K562 (cell line): Measurements from ENCODE around the gene TPM4. TPM values are rescaled to one million over a fixed set of nuclear protein-coding genes. Genes with fewer than 3 reads are reported as not detected.

ENCODE experiments used
- CBFA2T3 ChIP-seq: fragments of 450-650 bp; IDR thresholded peaks from 2 replicates; pipeline ENCODE4 v1.6.1; 2017
- MCM2 ChIP-seq: fragments of 450-650 bp; IDR thresholded peaks from 2 replicates; pipeline ENCODE4 v1.6.1; 2017; ENCODE audit warnings: low read depth, mild to moderate bottlenecking
- MEF2D ChIP-seq: conservative IDR thresholded peaks from 2 replicates; pipeline ENCODE4 v1.6.1; 2016; ENCODE audit warnings: low read depth, missing genetic modification characterization, missing compliant biosample characterization
- NEUROD1 ChIP-seq: fragments of 150-350 bp; IDR thresholded peaks from 2 replicates; pipeline ENCODE4 v1.6.1; 2014; ENCODE audit warnings: borderline replicate concordance, low read length, low read depth; ENCODE audit not compliant: partially characterized antibody
- PPARD ChIP-seq: fragments of 250-450 bp; sonication (Bioruptor Pico); IDR thresholded peaks from 2 replicates; pipeline ENCODE4 v1.8.0; 2022; ENCODE audit warnings: inconsistent platforms, mild to moderate bottlenecking, moderate library complexity
- PRMT5 ChIP-seq: sonication (generic); formaldehyde crosslinking; IDR thresholded peaks from 2 replicates; pipeline ENCODE4 v1.5.0; 2020; ENCODE audit warnings: missing genetic modification reagents
- RBBP5 ChIP-seq: fragments of 200-600 bp; sonication (generic); IDR thresholded peaks from 2 replicates; pipeline ENCODE4 v1.6.1; 2012; ENCODE audit warnings: borderline replicate concordance, mild to moderate bottlenecking, low read length, control low read depth, inconsistent platforms; ENCODE audit not compliant: insufficient read depth, poor library complexity, severe bottlenecking
- ZNF140 ChIP-seq: fragments of 250-450 bp; sonication (Bioruptor Pico); IDR thresholded peaks from 2 replicates; pipeline ENCODE4 v1.8.0; 2021; ENCODE audit warnings: moderate library complexity, mild to moderate bottlenecking, inconsistent platforms
- ZNF184 ChIP-seq: sonication (generic); formaldehyde crosslinking; IDR thresholded peaks from 2 replicates; pipeline ENCODE4 v1.5.0; 2020; ENCODE audit warnings: missing genetic modification reagents
- ZNF212 ChIP-seq: fragments of 450-650 bp; formaldehyde crosslinking; IDR thresholded peaks from 2 replicates; pipeline ENCODE4 v1.4.0; 2020; ENCODE audit warnings: mild to moderate bottlenecking
- ZNF57 ChIP-seq: fragments of 450-650 bp; formaldehyde crosslinking; IDR thresholded peaks from 2 replicates; pipeline ENCODE4 v1.4.0; 2020; ENCODE audit warnings: mild to moderate bottlenecking, moderate library complexity
- ZNF584 ChIP-seq: fragments of 200-800 bp; sonication (Bioruptor generic); IDR thresholded peaks from 2 replicates; pipeline ENCODE4 v1.6.1; 2016; ENCODE audit warnings: low read depth, mild to moderate bottlenecking, missing genetic modification characterization, missing compliant biosample characterization
- ZNF79 ChIP-seq: fragments of 250-450 bp; sonication (Bioruptor Pico); IDR thresholded peaks from 2 replicates; pipeline ENCODE4 v1.4.0; 2020; ENCODE audit warnings: low read depth, mild to moderate bottlenecking, moderate library complexity
- polyA plus RNA-seq, 8 experiments: library from polyadenylated mRNA; depleted of rRNA in 4 of 8; stranded (reverse) in 5 of 8; unstranded in 3 of 8; fragments of >200 nt; fragmentation: Nextera tagmentation in 2 of 8; fragmentation: Illumina TruSeq in 1 of 8; extraction: Ambion mirVana in 2 of 8; extraction: Trizol in 1 of 8; gene quantifications; 2 replicates each; pipeline versions ENCODE4 v1.2.1 to v1.2.3, GENCODE V29; 2011 to 2014; ENCODE audit warnings: inconsistent platforms in 1 of 8, missing spikeins in 1 of 8
- total RNA-seq, 7 experiments: library from RNA; depleted of rRNA in 6 of 7; stranded (reverse); fragments of >200 nt in 6 of 7; fragmentation: Illumina TruSeq in 2 of 7; extraction: Trizol in 2 of 7; gene quantifications; 2 replicates each; pipeline versions ENCODE4 v1.2.1 to v1.2.3, GENCODE V29; 2011 to 2021; ENCODE audit warnings: low replicate concordance in 1 of 7
- TF ChIP-seq, protein P1 (sequence below): fragments of 200-400 bp; formaldehyde crosslinking; IDR thresholded peaks from 2 replicates; pipeline ENCODE4 v1.6.1; 2017; ENCODE audit warnings: mild to moderate bottlenecking, low read depth, low read length, moderate library complexity
- TF ChIP-seq, protein P2 (sequence below), 2 experiments: fragments of 250-450 bp in 1 of 2; fragments of 450-650 bp in 1 of 2; sonication (Bioruptor Pico) in 1 of 2; IDR thresholded peaks; 2 replicates each; pipeline versions ENCODE4 v1.6.1 to v1.8.0; 2016 to 2021; ENCODE audit warnings: mild to moderate bottlenecking in 2 of 2, moderate library complexity in 2 of 2, missing compliant biosample characterization in 1 of 2, missing genetic modification characterization in 1 of 2
- TF ChIP-seq, protein P3 (sequence below): sonication (generic); formaldehyde crosslinking; IDR thresholded peaks from 2 replicates; pipeline ENCODE4 v1.8.0; 2022; ENCODE audit warnings: mild to moderate bottlenecking, missing genetic modification reagents
- TF ChIP-seq, protein P4 (sequence below): fragments of 250-450 bp; sonication (Bioruptor Pico); IDR thresholded peaks from 2 replicates; pipeline ENCODE4 v1.5.0; 2020; ENCODE audit warnings: mild to moderate bottlenecking
- TF ChIP-seq, protein P5 (sequence below): fragments of 450-650 bp; IDR thresholded peaks from 2 replicates; pipeline ENCODE4 v1.6.1; 2017; ENCODE audit warnings: mild to moderate bottlenecking, moderate library complexity
- TF ChIP-seq, protein P6 (sequence below), 3 experiments: fragments of 200-800 bp in 1 of 3; sonication (Bioruptor generic) in 1 of 3; sonication (generic) in 1 of 3; formaldehyde crosslinking in 1 of 3; IDR thresholded peaks; 2 replicates each; pipeline versions ENCODE4 v1.6.1 to v1.8.0; 2016 to 2022; ENCODE audit warnings: mild to moderate bottlenecking in 2 of 3, missing compliant biosample characterization in 2 of 3, missing genetic modification characterization in 2 of 3, missing genetic modification reagents in 1 of 3

The TPM4 gene
- total and polyA plus RNA-seq, 9 of the 15 experiments (the other 6 are each of a cell fraction or from before 2014, with no cell fraction given): 28.1 to 111 (median 77.4) TPM

DNA sequence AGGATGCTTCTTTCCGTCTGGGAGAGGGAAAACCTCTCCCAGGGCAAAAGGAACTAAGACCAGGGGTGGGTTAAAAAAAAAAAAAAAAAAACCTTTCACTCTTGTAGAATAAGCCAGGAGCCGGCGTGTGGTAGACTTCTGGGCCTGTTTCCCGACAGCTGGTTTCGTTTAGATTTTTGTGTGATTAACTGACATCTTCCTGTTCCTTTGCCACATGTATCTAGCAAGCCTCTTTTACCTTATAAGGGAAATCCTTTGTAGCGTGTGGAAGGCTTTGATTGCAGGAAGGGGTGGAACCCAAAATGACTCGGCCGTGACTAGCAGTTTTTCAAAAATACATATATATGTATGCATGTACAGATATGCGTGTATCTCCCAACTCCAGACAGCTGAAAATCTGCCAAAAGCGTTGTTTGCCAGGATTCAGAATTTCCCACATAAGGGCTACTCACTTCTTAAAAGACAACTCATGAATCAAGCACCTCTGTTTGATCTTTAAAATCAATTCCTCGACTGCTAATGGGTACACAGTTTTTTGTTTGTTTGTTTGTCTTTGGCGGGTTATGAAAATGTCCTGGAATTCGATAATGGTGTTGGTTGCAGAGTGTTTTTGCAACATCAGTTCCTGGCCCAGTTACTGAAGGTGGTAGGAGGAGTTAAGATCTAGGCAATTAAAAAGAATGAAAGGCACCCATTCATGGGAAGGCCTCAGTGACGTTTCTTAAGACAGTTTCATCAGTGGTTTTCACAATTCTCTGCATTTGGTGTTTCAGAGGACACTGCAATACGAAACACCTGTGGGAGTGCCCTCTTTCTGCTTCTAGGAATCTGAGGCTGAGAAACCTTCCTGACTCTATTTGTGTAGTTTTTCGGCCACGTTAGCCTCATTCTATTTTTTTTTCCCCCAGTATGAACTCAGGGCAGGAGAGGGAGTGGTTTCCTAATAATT lies 2.7 kb downstream of the TPM4 start (continued):
- TF ChIP-seq, protein P1, sequence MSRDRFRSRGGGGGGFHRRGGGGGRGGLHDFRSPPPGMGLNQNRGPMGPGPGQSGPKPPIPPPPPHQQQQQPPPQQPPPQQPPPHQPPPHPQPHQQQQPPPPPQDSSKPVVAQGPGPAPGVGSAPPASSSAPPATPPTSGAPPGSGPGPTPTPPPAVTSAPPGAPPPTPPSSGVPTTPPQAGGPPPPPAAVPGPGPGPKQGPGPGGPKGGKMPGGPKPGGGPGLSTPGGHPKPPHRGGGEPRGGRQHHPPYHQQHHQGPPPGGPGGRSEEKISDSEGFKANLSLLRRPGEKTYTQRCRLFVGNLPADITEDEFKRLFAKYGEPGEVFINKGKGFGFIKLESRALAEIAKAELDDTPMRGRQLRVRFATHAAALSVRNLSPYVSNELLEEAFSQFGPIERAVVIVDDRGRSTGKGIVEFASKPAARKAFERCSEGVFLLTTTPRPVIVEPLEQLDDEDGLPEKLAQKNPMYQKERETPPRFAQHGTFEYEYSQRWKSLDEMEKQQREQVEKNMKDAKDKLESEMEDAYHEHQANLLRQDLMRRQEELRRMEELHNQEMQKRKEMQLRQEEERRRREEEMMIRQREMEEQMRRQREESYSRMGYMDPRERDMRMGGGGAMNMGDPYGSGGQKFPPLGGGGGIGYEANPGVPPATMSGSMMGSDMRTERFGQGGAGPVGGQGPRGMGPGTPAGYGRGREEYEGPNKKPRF: no peak
- TF ChIP-seq, protein P2, sequence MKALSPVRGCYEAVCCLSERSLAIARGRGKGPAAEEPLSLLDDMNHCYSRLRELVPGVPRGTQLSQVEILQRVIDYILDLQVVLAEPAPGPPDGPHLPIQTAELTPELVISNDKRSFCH (CRISPR knock-in tag; IDR thresholded peaks at IDR 0.05): no peak
- TF ChIP-seq, protein P2 (tag; IDR thresholded peaks at IDR 0.05): no peak
- TF ChIP-seq, protein P3, sequence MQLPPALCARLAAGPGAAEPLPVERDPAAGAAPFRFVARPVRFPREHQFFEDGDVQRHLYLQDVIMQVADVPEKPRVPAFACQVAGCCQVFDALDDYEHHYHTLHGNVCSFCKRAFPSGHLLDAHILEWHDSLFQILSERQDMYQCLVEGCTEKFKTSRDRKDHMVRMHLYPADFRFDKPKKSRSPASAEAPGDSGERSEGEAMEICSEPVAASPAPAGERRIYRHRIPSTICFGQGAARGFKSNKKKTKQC (CRISPR knock-in tag): no peak
- TF ChIP-seq MCM2: no peak
- no peak for TF ChIP-seq PPARD (CRISPR knock-in tag)
- TF ChIP-seq ZNF212: no peak
- no peak for TF ChIP-seq ZNF184 (CRISPR knock-in tag)
- TF ChIP-seq ZNF79 (CRISPR knock-in tag): no peak
- TF ChIP-seq NEUROD1: no peak
- TF ChIP-seq, protein P4, sequence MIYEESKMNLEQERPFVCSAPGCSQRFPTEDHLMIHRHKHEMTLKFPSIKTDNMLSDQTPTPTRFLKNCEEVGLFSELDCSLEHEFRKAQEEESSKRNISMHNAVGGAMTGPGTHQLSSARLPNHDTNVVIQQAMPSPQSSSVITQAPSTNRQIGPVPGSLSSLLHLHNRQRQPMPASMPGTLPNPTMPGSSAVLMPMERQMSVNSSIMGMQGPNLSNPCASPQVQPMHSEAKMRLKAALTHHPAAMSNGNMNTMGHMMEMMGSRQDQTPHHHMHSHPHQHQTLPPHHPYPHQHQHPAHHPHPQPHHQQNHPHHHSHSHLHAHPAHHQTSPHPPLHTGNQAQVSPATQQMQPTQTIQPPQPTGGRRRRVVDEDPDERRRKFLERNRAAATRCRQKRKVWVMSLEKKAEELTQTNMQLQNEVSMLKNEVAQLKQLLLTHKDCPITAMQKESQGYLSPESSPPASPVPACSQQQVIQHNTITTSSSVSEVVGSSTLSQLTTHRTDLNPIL: no peak
- TF ChIP-seq, protein P5, sequence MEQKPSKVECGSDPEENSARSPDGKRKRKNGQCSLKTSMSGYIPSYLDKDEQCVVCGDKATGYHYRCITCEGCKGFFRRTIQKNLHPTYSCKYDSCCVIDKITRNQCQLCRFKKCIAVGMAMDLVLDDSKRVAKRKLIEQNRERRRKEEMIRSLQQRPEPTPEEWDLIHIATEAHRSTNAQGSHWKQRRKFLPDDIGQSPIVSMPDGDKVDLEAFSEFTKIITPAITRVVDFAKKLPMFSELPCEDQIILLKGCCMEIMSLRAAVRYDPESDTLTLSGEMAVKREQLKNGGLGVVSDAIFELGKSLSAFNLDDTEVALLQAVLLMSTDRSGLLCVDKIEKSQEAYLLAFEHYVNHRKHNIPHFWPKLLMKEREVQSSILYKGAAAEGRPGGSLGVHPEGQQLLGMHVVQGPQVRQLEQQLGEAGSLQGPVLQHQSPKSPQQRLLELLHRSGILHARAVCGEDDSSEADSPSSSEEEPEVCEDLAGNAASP: no peak
- no peak for TF ChIP-seq ZNF140 (CRISPR knock-in tag)
- TF ChIP-seq MEF2D (tag): peak; percentile 79; the same call in 1 of the 2 replicates
- TF ChIP-seq RBBP5: no peak
- peak; percentile 98 for TF ChIP-seq CBFA2T3
- TF ChIP-seq, protein P6, sequence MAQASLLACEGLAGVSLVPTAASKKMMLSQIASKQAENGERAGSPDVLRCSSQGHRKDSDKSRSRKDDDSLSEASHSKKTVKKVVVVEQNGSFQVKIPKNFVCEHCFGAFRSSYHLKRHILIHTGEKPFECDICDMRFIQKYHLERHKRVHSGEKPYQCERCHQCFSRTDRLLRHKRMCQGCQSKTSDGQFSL (CRISPR knock-in tag; IDR thresholded peaks at IDR 0.05): no peak
- TF ChIP-seq, protein P6 (tag; IDR thresholded peaks at IDR 0.05): no peak
- no peak for TF ChIP-seq ZNF57
- TF ChIP-seq PRMT5 (CRISPR knock-in tag): no peak
- peak; percentile 75; the same call in 1 of the 2 replicates for TF ChIP-seq ZNF584
